HepG2 (cell line): Measurements from ENCODE around the gene FAM156B. TPM values are rescaled to one million over a fixed set of nuclear protein-coding genes. Genes with fewer than 3 reads are reported as not detected.
A peak's percentile ranks its signal among the peaks of the same experiment; 100 is the strongest.

Experiments
- BCL6 ChIP-seq: IDR thresholded peaks from 2 replicates; pipeline ENCODE4 v1.6.1; 2016; ENCODE audit warnings: missing genetic modification reagents, missing compliant biosample characterization
- CENPX ChIP-seq: sonication (generic); formaldehyde crosslinking; IDR thresholded peaks from 2 replicates; pipeline ENCODE4 v1.9.0; 2021; ENCODE audit warnings: mild to moderate bottlenecking, missing genetic modification reagents, moderate library complexity
- HOXA5 ChIP-seq: sonication (generic); formaldehyde crosslinking; IDR thresholded peaks from 2 replicates; pipeline ENCODE4 v1.4.0; 2020; ENCODE audit warnings: missing genetic modification reagents
- KDM3A ChIP-seq: IDR thresholded peaks from 2 replicates; pipeline ENCODE4 v1.6.1; 2018; ENCODE audit warnings: low read depth, missing compliant biosample characterization
- MXD4 ChIP-seq: IDR thresholded peaks from 2 replicates; pipeline ENCODE4 v1.6.1; 2016; ENCODE audit warnings: mild to moderate bottlenecking, missing biosample characterization, missing genetic modification reagents
- PCBP1 ChIP-seq: fragments of 200-400 bp; formaldehyde crosslinking; IDR thresholded peaks from 2 replicates; pipeline ENCODE4 v1.6.1; 2017; ENCODE audit warnings: mild to moderate bottlenecking, low read depth, low read length, borderline replicate concordance
- SOX13 ChIP-seq, 3 experiments: fragments of 450-650 bp in 1 of 3; sonication (generic) in 1 of 3; formaldehyde crosslinking in 1 of 3; IDR thresholded peaks in 2 of 3; conservative IDR thresholded peaks in 1 of 3; 2 replicates each; pipeline versions ENCODE4 v1.5.0 to v1.6.1; 2016 to 2020; ENCODE audit warnings: antibody characterized with exemption in 1 of 3, mild to moderate bottlenecking in 1 of 3, missing compliant biosample characterization in 1 of 3, missing genetic modification reagents in 1 of 3, moderate library complexity in 1 of 3
- ZBTB49 ChIP-seq: sonication (generic); formaldehyde crosslinking; IDR thresholded peaks from 2 replicates; pipeline ENCODE4 v1.4.0; 2020; ENCODE audit warnings: missing genetic modification reagents, borderline replicate concordance
- ZEB1 ChIP-seq: IDR thresholded peaks from 2 replicates; pipeline ENCODE4 v1.6.1; 2012; ENCODE audit warnings: mild to moderate bottlenecking, low read depth, inconsistent platforms; ENCODE audit not compliant: insufficient replicate concordance
- ZNF367 ChIP-seq: sonication (generic); formaldehyde crosslinking; IDR thresholded peaks from 2 replicates; pipeline ENCODE4 v1.4.0; 2020; ENCODE audit warnings: missing genetic modification reagents, borderline replicate concordance
- ZNF44 ChIP-seq: sonication (generic); formaldehyde crosslinking; IDR thresholded peaks from 2 replicates; pipeline ENCODE4 v1.5.1; 2020; ENCODE audit warnings: mild to moderate bottlenecking, missing genetic modification reagents
- ZNF766 ChIP-seq: sonication (generic); formaldehyde crosslinking; IDR thresholded peaks from 2 replicates; pipeline ENCODE4 v1.5.0; 2020; ENCODE audit warnings: missing genetic modification reagents, borderline replicate concordance
- ZSCAN31 ChIP-seq: sonication (generic); formaldehyde crosslinking; IDR thresholded peaks from 2 replicates; pipeline ENCODE4 v1.5.0; 2020; ENCODE audit warnings: low read depth, mild to moderate bottlenecking, missing genetic modification reagents
- ZUFSP ChIP-seq: sonication (generic); formaldehyde crosslinking; IDR thresholded peaks from 2 replicates; pipeline ENCODE4 v1.9.0; 2021; ENCODE audit warnings: missing genetic modification reagents, mild to moderate bottlenecking, borderline replicate concordance
- polyA plus RNA-seq, 8 experiments: library from polyadenylated mRNA; depleted of rRNA in 3 of 8; stranded (reverse) in 7 of 8; unstranded in 1 of 8; fragments of >200 nt; fragmentation: Illumina TruSeq in 4 of 8; extraction: Trizol in 4 of 8; gene quantifications; 2 replicates each; pipeline versions ENCODE4 v1.2.1 to v1.2.3, GENCODE V29; 2011 to 2016; ENCODE audit warnings: low read depth in 4 of 8, missing spikeins in 1 of 8, mixed read lengths in 1 of 8; ENCODE audit not compliant: insufficient read depth in 1 of 8
- total RNA-seq, 5 experiments: library from RNA; depleted of rRNA; stranded (reverse); fragments of >200 nt; fragmentation: Illumina TruSeq; extraction: Trizol; gene quantifications; 2 replicates each; pipeline ENCODE4 v1.2.3, GENCODE V29; 2016; ENCODE audit warnings: low read depth in 1 of 5
- TF ChIP-seq, protein P1 (sequence below): IDR thresholded peaks from 2 replicates; pipeline ENCODE4 v1.6.1; 2016; ENCODE audit warnings: low read depth, control low read depth
- TF ChIP-seq, protein P2 (sequence below), 2 experiments: sonication (generic) in 1 of 2; formaldehyde crosslinking in 1 of 2; IDR thresholded peaks; 2 replicates each; pipeline versions ENCODE4 v1.4.0 to v1.6.1; 2016 to 2020; ENCODE audit warnings: borderline replicate concordance in 1 of 2, low read depth in 1 of 2, mild to moderate bottlenecking in 1 of 2, missing genetic modification reagents in 1 of 2

The FAM156B gene
- total and polyA plus RNA-seq, 2 of the 13 experiments (the other 11 are each of a cell fraction or from before 2014, with no cell fraction given) = 7.8 to 82.1 TPM

DNA sequence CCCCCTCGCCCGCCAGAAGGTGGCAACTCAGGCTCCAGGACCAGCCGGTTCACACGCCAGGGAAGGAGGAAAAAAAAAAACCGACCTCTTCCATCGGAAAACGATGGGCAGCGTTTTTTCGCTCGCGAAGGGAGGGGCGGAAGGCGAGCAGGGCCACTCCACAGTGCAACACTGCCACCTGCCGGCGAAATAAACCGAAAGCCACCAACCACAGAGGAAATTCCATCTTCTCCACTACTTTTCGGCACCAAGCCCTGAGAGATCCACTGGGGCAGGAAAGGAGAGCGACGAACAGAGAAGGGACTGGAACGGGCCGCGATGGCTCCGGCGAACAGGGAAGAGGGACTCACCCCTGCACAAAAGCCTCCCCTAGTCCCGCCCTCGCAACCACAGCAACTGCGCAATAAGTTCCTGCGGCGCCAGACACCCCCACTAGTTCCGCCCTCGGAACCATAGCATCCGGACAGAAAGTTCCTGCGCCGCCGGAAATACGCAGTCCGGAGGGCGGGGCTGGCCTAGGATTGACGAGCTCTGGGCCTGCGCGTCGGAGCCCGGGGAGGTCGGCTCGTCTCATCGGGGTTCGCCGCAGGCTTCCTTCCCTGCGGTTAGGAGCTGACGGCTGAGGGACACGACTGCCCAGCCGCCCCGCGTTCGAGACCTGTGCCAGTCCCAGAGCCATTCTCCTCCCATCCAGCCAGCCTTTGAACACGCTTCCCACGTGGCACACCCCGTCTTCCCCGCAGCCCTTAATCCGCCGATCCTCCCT, 37.8 kb downstream of the FAM156B start (continued):
- TF ChIP-seq ZNF766 (CRISPR knock-in tag) (no peak), ZNF367 (CRISPR knock-in tag) (no peak), BCL6 (CRISPR knock-in tag) (peak; percentile 16; the same call in 1 of the 2 replicates), ZUFSP (CRISPR knock-in tag) (no peak), ZNF44 (CRISPR knock-in tag) (no peak), CENPX (no peak), ZEB1 (no peak), ZBTB49 (CRISPR knock-in tag) (no peak), KDM3A (CRISPR knock-in tag) (peak; percentile 100), PCBP1 (no peak), SOX13 (IDR thresholded peaks at IDR 0.05) (peak; percentile 8; the same call in 1 of the 2 replicates), SOX13 (CRISPR knock-in tag; conservative IDR thresholded peaks at IDR 0.05 in 1 of 2, IDR thresholded peaks at IDR 0.05 in 1 of 2) (peak in 1 of 2 experiments; percentile 30; a peak in 1 of 4 replicates), MXD4 (CRISPR knock-in tag) (no peak), ZSCAN31 (CRISPR knock-in tag) (peak; percentile 47; the same call in 1 of the 2 replicates), HOXA5 (peak; percentile 43; the same call in 1 of the 2 replicates)
- TF ChIP-seq, protein P1, sequence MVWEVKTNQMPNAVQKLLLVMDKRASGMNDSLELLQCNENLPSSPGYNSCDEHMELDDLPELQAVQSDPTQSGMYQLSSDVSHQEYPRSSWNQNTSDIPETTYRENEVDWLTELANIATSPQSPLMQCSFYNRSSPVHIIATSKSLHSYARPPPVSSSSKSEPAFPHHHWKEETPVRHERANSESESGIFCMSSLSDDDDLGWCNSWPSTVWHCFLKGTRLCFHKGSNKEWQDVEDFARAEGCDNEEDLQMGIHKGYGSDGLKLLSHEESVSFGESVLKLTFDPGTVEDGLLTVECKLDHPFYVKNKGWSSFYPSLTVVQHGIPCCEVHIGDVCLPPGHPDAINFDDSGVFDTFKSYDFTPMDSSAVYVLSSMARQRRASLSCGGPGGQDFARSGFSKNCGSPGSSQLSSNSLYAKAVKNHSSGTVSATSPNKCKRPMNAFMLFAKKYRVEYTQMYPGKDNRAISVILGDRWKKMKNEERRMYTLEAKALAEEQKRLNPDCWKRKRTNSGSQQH (CRISPR knock-in tag) = no peak
- TF ChIP-seq, protein P2, sequence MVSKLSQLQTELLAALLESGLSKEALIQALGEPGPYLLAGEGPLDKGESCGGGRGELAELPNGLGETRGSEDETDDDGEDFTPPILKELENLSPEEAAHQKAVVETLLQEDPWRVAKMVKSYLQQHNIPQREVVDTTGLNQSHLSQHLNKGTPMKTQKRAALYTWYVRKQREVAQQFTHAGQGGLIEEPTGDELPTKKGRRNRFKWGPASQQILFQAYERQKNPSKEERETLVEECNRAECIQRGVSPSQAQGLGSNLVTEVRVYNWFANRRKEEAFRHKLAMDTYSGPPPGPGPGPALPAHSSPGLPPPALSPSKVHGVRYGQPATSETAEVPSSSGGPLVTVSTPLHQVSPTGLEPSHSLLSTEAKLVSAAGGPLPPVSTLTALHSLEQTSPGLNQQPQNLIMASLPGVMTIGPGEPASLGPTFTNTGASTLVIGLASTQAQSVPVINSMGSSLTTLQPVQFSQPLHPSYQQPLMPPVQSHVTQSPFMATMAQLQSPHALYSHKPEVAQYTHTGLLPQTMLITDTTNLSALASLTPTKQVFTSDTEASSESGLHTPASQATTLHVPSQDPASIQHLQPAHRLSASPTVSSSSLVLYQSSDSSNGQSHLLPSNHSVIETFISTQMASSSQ (IDR thresholded peaks at IDR 0.05; ENCODE audit: low read depth) = 0 out of 2 replicates have a peak, but pooled peaks have one; percentile 24
- TF ChIP-seq, protein P2 (CRISPR knock-in tag; IDR thresholded peaks at IDR 0.05; ENCODE audit: borderline replicate concordance) = peak; percentile 28; the same call in 1 of the 2 replicates
